ENCODE measurements around the gene CSF1R. TPM values are rescaled to one million over a fixed set of nuclear protein-coding genes. Genes with fewer than 3 reads are reported as not detected.

Gene CSF1R
- total and polyA plus RNA-seq, 2 donors (not counting 3 experiments of a cell fraction or from before 2014, with no cell fraction given), result not detected

DNA sequence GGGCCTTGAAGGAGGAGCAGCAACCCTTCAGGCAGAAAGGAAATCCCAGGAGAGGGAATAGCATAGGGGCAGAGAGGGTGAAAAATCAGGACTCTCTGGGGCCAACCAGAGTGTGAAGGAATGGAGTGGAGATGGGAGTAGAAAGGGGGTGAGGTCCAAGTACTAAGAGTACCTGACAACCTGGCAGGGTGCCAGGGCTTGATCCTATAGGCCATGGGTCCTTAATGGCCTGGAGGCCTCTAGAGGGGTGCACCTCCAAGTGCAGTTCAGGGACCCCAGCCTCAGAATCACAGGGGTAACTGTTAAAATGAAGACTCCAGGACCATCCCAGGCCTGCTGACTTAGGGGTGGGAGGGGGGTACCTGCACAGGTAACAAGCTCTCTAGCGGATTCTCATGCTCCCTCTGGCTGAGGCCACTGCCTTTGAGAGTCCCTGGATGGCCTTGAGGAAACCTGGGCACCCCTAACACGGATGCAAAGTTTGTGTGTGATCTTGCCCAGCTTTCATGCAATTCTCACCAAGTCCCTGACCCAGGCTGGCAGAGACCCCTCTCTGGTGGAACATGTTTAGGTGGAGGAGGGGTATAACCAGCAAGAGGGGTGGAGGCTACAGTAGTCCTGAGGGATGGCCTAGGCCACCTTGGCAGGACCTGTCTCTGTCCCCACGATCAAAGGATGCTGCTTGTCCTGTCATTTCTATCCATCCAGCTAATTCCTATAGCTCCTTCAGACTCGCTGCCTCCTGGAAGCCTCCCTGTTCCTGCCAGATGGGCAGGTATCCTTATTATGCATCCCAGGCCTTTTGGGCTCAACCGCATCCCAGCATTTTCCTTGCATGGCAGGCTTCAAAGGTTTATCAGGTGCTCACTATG is 17.6 kb upstream of the CSF1R start:
- BruUV-seq (replicated peaks), result no TSS peak
- no peaks in the 10 kb centered on the region for H3K4me1 ChIP-seq (ENCODE audit: control insufficient read depth, extremely low read depth, insufficient read depth, low read length)
- TF ChIP-seq GATA2 (IDR thresholded peaks at IDR 0.05; ENCODE audit: insufficient read depth, insufficient read length, low read depth, low read length), result no peak
- no peak for TF ChIP-seq JUN (IDR thresholded peaks at IDR 0.05; ENCODE audit: borderline replicate concordance, insufficient read depth, insufficient read length, low read depth)
- TF ChIP-seq POLR2AphosphoS5 (IDR thresholded peaks at IDR 0.05; ENCODE audit: insufficient read depth, low read depth, low read length), result no peak
- TF ChIP-seq POLR2A (IDR thresholded peaks at IDR 0.05; ENCODE audit: low read depth, low read length), result no peak
- no peak for TF ChIP-seq FOS (IDR thresholded peaks at IDR 0.05; ENCODE audit: borderline replicate concordance, insufficient read depth, low read length)
- no peak for TF ChIP-seq EZH2 (IDR thresholded peaks at IDR 0.05; ENCODE audit: borderline replicate concordance, low read depth, low read length, severe bottlenecking)
- no peak for TF ChIP-seq MYC (IDR thresholded peaks at IDR 0.05; ENCODE audit: low read depth, low read length)
- TF ChIP-seq, protein P1, sequence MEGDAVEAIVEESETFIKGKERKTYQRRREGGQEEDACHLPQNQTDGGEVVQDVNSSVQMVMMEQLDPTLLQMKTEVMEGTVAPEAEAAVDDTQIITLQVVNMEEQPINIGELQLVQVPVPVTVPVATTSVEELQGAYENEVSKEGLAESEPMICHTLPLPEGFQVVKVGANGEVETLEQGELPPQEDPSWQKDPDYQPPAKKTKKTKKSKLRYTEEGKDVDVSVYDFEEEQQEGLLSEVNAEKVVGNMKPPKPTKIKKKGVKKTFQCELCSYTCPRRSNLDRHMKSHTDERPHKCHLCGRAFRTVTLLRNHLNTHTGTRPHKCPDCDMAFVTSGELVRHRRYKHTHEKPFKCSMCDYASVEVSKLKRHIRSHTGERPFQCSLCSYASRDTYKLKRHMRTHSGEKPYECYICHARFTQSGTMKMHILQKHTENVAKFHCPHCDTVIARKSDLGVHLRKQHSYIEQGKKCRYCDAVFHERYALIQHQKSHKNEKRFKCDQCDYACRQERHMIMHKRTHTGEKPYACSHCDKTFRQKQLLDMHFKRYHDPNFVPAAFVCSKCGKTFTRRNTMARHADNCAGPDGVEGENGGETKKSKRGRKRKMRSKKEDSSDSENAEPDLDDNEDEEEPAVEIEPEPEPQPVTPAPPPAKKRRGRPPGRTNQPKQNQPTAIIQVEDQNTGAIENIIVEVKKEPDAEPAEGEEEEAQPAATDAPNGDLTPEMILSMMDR (IDR thresholded peaks at IDR 0.05; ENCODE audit: extremely low read depth in 1 of 2, insufficient read depth in 1 of 2, low read depth in 1 of 2, low read length in 2 of 2), result no peak
- TF ChIP-seq, protein P2, sequence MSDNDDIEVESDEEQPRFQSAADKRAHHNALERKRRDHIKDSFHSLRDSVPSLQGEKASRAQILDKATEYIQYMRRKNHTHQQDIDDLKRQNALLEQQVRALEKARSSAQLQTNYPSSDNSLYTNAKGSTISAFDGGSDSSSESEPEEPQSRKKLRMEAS (IDR thresholded peaks at IDR 0.05; ENCODE audit: insufficient read depth, insufficient read length), result no peak
- FAIRE-seq (no peak), DNase-seq (ENCODE audit: low read depth, low spot score) (no peak)
- no peaks in the 10 kb centered on the region for H3K36me3 ChIP-seq (ENCODE audit: control insufficient read depth in 2 of 2, extremely low read depth in 1 of 2, insufficient read depth in 2 of 2, low read length in 2 of 2)
- no peak overlapping the region for H3K27ac ChIP-seq (ENCODE audit: insufficient read depth, low read depth, low read length)
- dilution Hi-C loops (cut with MboI; ENCODE audit: extremely low pct_ligation_motif_present, low sequenced_read_pairs) (no loop called here), intact Hi-C loops (cut with micrococcal nuclease) (no loop called here)
- no peaks in the 10 kb centered on the region for H3K9me1 ChIP-seq (replicated peaks; ENCODE audit: control insufficient read depth, extremely low read depth, insufficient read depth, low read length)
- H3K9me3 ChIP-seq (replicated peaks; ENCODE audit: control insufficient read depth, insufficient read depth, low read length), result no peaks in the 10 kb centered on the region
- POLR2A ChIA-PET, result no interaction called here
- no peaks in the 10 kb centered on the region for H4K20me1 ChIP-seq (replicated peaks; ENCODE audit: control insufficient read depth, extremely low read depth, insufficient read depth, low read length)
- no peaks in the 10 kb centered on the region for H3K27me3 ChIP-seq (ENCODE audit: control insufficient read depth in 2 of 2, insufficient read depth in 2 of 2, low read length in 2 of 2)
- H3K4me3 ChIP-seq (replicated peaks in 1 of 3; ENCODE audit: insufficient read depth in 1 of 3, low read depth in 1 of 3, low read length in 3 of 3), result no peak overlapping the region
- H3K4me2 ChIP-seq (ENCODE audit: insufficient read depth, low read length), result no peak overlapping the region
- no peaks in the 10 kb centered on the region for H3K79me2 ChIP-seq (ENCODE audit: control insufficient read depth, insufficient read depth, low read length)
- no peak overlapping the region for H2AFZ ChIP-seq (ENCODE audit: low read depth, low read length)
- CTCF ChIA-PET, result interaction anchor here (1.2 kb wide), 1 partner anchor 26 kb away, joined by 3 read pairs; no protein-coding TSS in a partner anchor
- no peak overlapping the region for H3K9ac ChIP-seq (replicated peaks; ENCODE audit: extremely low read depth, insufficient read depth, low read length)
